Endothelial cell (in vitro differentiated cells): ENCODE measurements around the gene ADAMTSL2. TPM values are rescaled to one million over a fixed set of nuclear protein-coding genes. Genes with fewer than 3 reads are reported as not detected.
A peak's percentile ranks its signal among the peaks of the same experiment; 100 is the strongest.

Source experiments
- DNase-seq: peaks from one replicate; pipeline ENCODE4 v3.0.0; 2021; ENCODE audit warnings: low spot score
- H3K27ac Mint-ChIP-seq: one replicate; pipeline ENCODE4 v1.8.0; 2021; ENCODE audit warnings: mixed read lengths, inconsistent platforms; ENCODE audit not compliant: unreplicated experiment
- H3K27me3 Mint-ChIP-seq: one replicate; pipeline ENCODE4 v1.8.0; 2021; ENCODE audit warnings: mild to moderate bottlenecking, moderate library complexity, mixed read lengths, inconsistent platforms; ENCODE audit not compliant: unreplicated experiment
- H3K36me3 Mint-ChIP-seq: one replicate; pipeline ENCODE4 v1.8.0; 2021; ENCODE audit warnings: mild to moderate bottlenecking, low read depth, mixed read lengths, inconsistent platforms; ENCODE audit not compliant: unreplicated experiment
- H3K4me1 Mint-ChIP-seq: one replicate; pipeline ENCODE4 v1.8.0; 2021; ENCODE audit warnings: mild to moderate bottlenecking, mixed read lengths, inconsistent platforms; ENCODE audit not compliant: unreplicated experiment
- H3K4me3 Mint-ChIP-seq: one replicate; pipeline ENCODE4 v1.8.0; 2021; ENCODE audit warnings: mild to moderate bottlenecking, mixed read lengths, inconsistent platforms; ENCODE audit not compliant: unreplicated experiment
- H3K9me3 Mint-ChIP-seq: one replicate; pipeline ENCODE4 v1.8.0; 2021; ENCODE audit warnings: mixed read lengths, inconsistent platforms; ENCODE audit not compliant: unreplicated experiment
- CTCF ChIP-seq: fragments of 200-600 bp; sonication (generic); IDR thresholded peaks from one replicate; pipeline ENCODE4 v1.5.0; 2021; ENCODE audit warnings: antibody characterized with exemption; ENCODE audit not compliant: unreplicated experiment
- total RNA-seq: library from RNA; stranded (reverse); fragmentation: NEBNext Ultra II Directional; extraction: Animal tissue kit (Norgen Biotek cat#: 25700); gene quantifications from one replicate; pipeline ENCODE4 v1.2.1, GENCODE V29; 2021; ENCODE audit not compliant: unreplicated experiment

Gene ADAMTSL2
- total RNA-seq, 1 donor from 2014 or later, result 5.9 TPM

- Mint-ChIP-seq H3K4me1 (no peaks in the 10 kb centered on the region), H3K27me3 (peaks cover 7% of the 10 kb centered on the region), H3K4me3 (no peak overlapping the region), H3K9me3 (no peaks in the 10 kb centered on the region), H3K27ac (no peak overlapping the region), H3K36me3 (no peaks in the 10 kb centered on the region)
- DNase-seq, result peak; percentile 89
- TF ChIP-seq CTCF, result peak; percentile 46
Measured at GRCh38 chr9:133532937-133533668, 1.4 kb upstream of the ADAMTSL2 start.

GRCh38 chr9:133533857-133534256 lies 647 bp upstream of the ADAMTSL2 start:
- Mint-ChIP-seq H3K27me3 (peaks cover 7% of the 10 kb centered on the region), H3K27ac (no peak overlapping the region)
- TF ChIP-seq CTCF, result no peak

GRCh38 chr9:133535306-133535877 lies 888 bp downstream of the ADAMTSL2 start:
- Mint-ChIP-seq H3K4me1 (peaks cover 19% of the 10 kb centered on the region), H3K27me3 (peaks cover 7% of the 10 kb centered on the region), H3K27ac (peak overlapping the region; percentile 5), H3K36me3 (no peaks in the 10 kb centered on the region), H3K4me3 (no peak overlapping the region), H3K9me3 (no peaks in the 10 kb centered on the region)
- no peak for TF ChIP-seq CTCF
- no peak for DNase-seq

More at GRCh38 chr9:133533857-133534256, 647 bp upstream of the ADAMTSL2 start:
- no peak overlapping the region for H3K4me3 Mint-ChIP-seq
- no peaks in the 10 kb centered on the region for H3K9me3 Mint-ChIP-seq
- DNase-seq, result no peak
- H3K4me1 Mint-ChIP-seq, result peaks cover 5% of the 10 kb centered on the region
- H3K36me3 Mint-ChIP-seq, result no peaks in the 10 kb centered on the region

- no peak for TF ChIP-seq CTCF
- DNase-seq, result no peak
- H3K36me3 Mint-ChIP-seq, result no peaks in the 10 kb centered on the region
- H3K9me3 Mint-ChIP-seq, result no peaks in the 10 kb centered on the region
- peaks cover 8% of the 10 kb centered on the region for H3K27me3 Mint-ChIP-seq
- H3K4me3 Mint-ChIP-seq, result no peak overlapping the region
- H3K27ac Mint-ChIP-seq, result no peak overlapping the region
- peaks cover 21% of the 10 kb centered on the region for H3K4me1 Mint-ChIP-seq
Measured at GRCh38 chr9:133536080-133536479, 1.6 kb downstream of the ADAMTSL2 start.

- Mint-ChIP-seq H3K4me3 (no peak overlapping the region), H3K36me3 (no peaks in the 10 kb centered on the region), H3K4me1 (peaks cover 21% of the 10 kb centered on the region), H3K27ac (no peak overlapping the region), H3K27me3 (peaks cover 9% of the 10 kb centered on the region), H3K9me3 (no peaks in the 10 kb centered on the region)
- DNase-seq, result no peak
- no peak for TF ChIP-seq CTCF
Measured at GRCh38 chr9:133536536-133536935, 2.0 kb downstream of the ADAMTSL2 start.
